Left lung (tissue), 10 donors: ENCODE measurements around the gene IQSEC2. TPM values are rescaled to one million over a fixed set of nuclear protein-coding genes. Genes with fewer than 3 reads are reported as not detected.

Experiments
- ATAC-seq: fragments of 200-7000 bp; cut with Tn5 transposase; one replicate; pipeline ENCODE4 v1.9.1; 2020; ENCODE audit warnings: moderate library complexity
- DNase-seq, 4 donors: peaks; one replicate each; pipeline ENCODE4 v3.0.0-alpha.2; 2013 to 2020
- H3K27ac ChIP-seq, 2 donors: fragments of 200-600 bp; sonication (generic) in 1 of 2; one replicate each; pipeline versions ENCODE4 v1.5.0 to v1.8.0; 2020 to 2021
- H3K27me3 ChIP-seq, 2 donors: fragments of 200-600 bp; sonication (generic) in 1 of 2; one replicate each; pipeline versions ENCODE4 v1.5.0 to v1.8.0; 2020 to 2021
- H3K36me3 ChIP-seq, 2 donors: fragments of 200-600 bp; sonication (generic) in 1 of 2; one replicate each; pipeline versions ENCODE4 v1.5.0 to v1.8.0; 2020 to 2021
- H3K4me1 ChIP-seq, 2 donors: fragments of 200-600 bp; one replicate each; pipeline ENCODE4 v1.8.0; 2021
- H3K4me3 ChIP-seq, 2 donors: fragments of 200-600 bp; sonication (generic) in 1 of 2; one replicate each; pipeline versions ENCODE4 v1.5.0 to v1.8.0; 2020 to 2021; ENCODE audit warnings: mild to moderate bottlenecking in 1 of 2
- H3K9me3 ChIP-seq, 2 donors: fragments of 200-600 bp; sonication (generic) in 1 of 2; one replicate each; pipeline versions ENCODE4 v1.5.0 to v1.8.0; 2020 to 2021
- CTCF ChIP-seq, 2 donors: fragments of 200-600 bp; sonication (generic) in 1 of 2; IDR thresholded peaks; one replicate each; pipeline versions ENCODE4 v1.5.0 to v1.8.0; 2021; ENCODE audit warnings: antibody characterized with exemption in 2 of 2
- intact Hi-C, 2 donors: fragments of 100-400 bp; cut with DNase I; formaldehyde crosslinking; loops; one replicate each; pipeline versions ENCODE4 v1.11.2 to v1.14.2; 2022
- polyA plus RNA-seq, 6 donors: library from polyadenylated mRNA; unstranded; fragments of 120-200 nt; gene quantifications; one replicate each; pipeline ENCODE4 v1.2.1, GENCODE V29; 2013; ENCODE audit not compliant: insufficient read length in 6 of 6
- total RNA-seq, 2 donors: library from RNA; stranded (reverse); fragmentation: NEBNext Ultra II Directional; extraction: Animal tissue kit (Norgen Biotek cat#: 25700); gene quantifications; one replicate each; pipeline ENCODE4 v1.2.1, GENCODE V29; 2021
- donor health status: DM: no; HTN: yes; CAD: no.
- donor health status: DM: no; HTN: no; CAD: no.

The IQSEC2 gene
- total and polyA plus RNA-seq, 8 donors, result 13.6 to 17.3 (median 15.0) TPM

GRCh38 chrX:53237056-53237455 lies 44.3 kb downstream of the IQSEC2 start:
- H3K9me3 ChIP-seq, result no peaks in the 10 kb centered on the region
- ATAC-seq (no peak), DNase-seq (no peak)
- intact Hi-C loops, result no loop called here
- no peak overlapping the region for H3K27ac ChIP-seq
- no peaks in the 10 kb centered on the region for H3K27me3 ChIP-seq
- peaks cover 0 to 4% of the 10 kb centered on the region in 2 donors for H3K36me3 ChIP-seq
- H3K4me3 ChIP-seq, result no peak overlapping the region
- no peaks in the 10 kb centered on the region for H3K4me1 ChIP-seq
- TF ChIP-seq CTCF (IDR thresholded peaks at IDR 0.05), result no peak

- no peak for TF ChIP-seq CTCF (IDR thresholded peaks at IDR 0.05)
- Histone ChIP-seq H3K4me1 (no peaks in the 10 kb centered on the region), H3K4me3 (no peak overlapping the region), H3K36me3 (peaks cover 0 to 4% of the 10 kb centered on the region in 2 donors), H3K27me3 (no peaks in the 10 kb centered on the region), H3K9me3 (no peaks in the 10 kb centered on the region), H3K27ac (no peak overlapping the region)
- DNase-seq, result no peak
- no peak for ATAC-seq
- intact Hi-C loops, result no loop called here
These were observed 45.2 kb downstream of the IQSEC2 start for GRCh38 chrX:53236025-53236679.

- Histone ChIP-seq H3K27me3 (no peaks in the 10 kb centered on the region), H3K36me3 (peaks cover 0 to 4% of the 10 kb centered on the region in 2 donors), H3K4me1 (no peaks in the 10 kb centered on the region), H3K9me3 (no peaks in the 10 kb centered on the region), H3K27ac (no peak overlapping the region), H3K4me3 (no peak overlapping the region)
- TF ChIP-seq CTCF (IDR thresholded peaks at IDR 0.05), result no peak
- intact Hi-C loops, result no loop called here
- DNase-seq (no peak), ATAC-seq (no peak)
These were observed 45.8 kb downstream of the IQSEC2 start for GRCh38 chrX:53235566-53235965.

- no peak overlapping the region for H3K27ac ChIP-seq
- no peaks in the 10 kb centered on the region for H3K27me3 ChIP-seq
- H3K4me1 ChIP-seq, result no peaks in the 10 kb centered on the region
- no peak for TF ChIP-seq CTCF (IDR thresholded peaks at IDR 0.05)
- DNase-seq (no peak), ATAC-seq (no peak)
- intact Hi-C loops, result no loop called here
- no peaks in the 10 kb centered on the region for H3K9me3 ChIP-seq
- H3K36me3 ChIP-seq, result peaks cover 0 to 4% of the 10 kb centered on the region in 2 donors
- no peak overlapping the region for H3K4me3 ChIP-seq
These were observed 46.9 kb downstream of the IQSEC2 start for GRCh38 chrX:53234484-53234883.

- no peaks in the 10 kb centered on the region for H3K4me1 ChIP-seq
- H3K4me3 ChIP-seq, result no peak overlapping the region
- no peak overlapping the region for H3K27ac ChIP-seq
- DNase-seq, result no peak
- no peak for TF ChIP-seq CTCF (IDR thresholded peaks at IDR 0.05)
- no peaks in the 10 kb centered on the region for H3K9me3 ChIP-seq
- no peaks in the 10 kb centered on the region for H3K27me3 ChIP-seq
- intact Hi-C loops, result no loop called here
- peaks cover 0 to 4% of the 10 kb centered on the region in 2 donors for H3K36me3 ChIP-seq
- ATAC-seq, result no peak
These were observed 47.8 kb downstream of the IQSEC2 start for GRCh38 chrX:53233536-53233935.
